ENCODE data around the gene MAP3K9.

Gene MAP3K9

GRCh38 chr14:70821584-70822529, 12.5 kb upstream of the MAP3K9 start:
- peak; percentile 11 to 54 for DNase-seq (ENCODE audit: low read depth in 1 of 2, low spot score in 1 of 2)

- no peak for DNase-seq (ENCODE audit: low read depth in 1 of 2, low spot score in 1 of 2)
These were observed 7.2 kb upstream of the MAP3K9 start for GRCh38 chr14:70816525-70816924.

GRCh38 chr14:70814466-70814865, 5.2 kb upstream of the MAP3K9 start:
- no peak for DNase-seq (ENCODE audit: low read depth in 1 of 2, low spot score in 1 of 2)

- no peak for DNase-seq (ENCODE audit: low read depth in 1 of 2, low spot score in 1 of 2)
These were observed 3.0 kb upstream of the MAP3K9 start for GRCh38 chr14:70812124-70812818.

GRCh38 chr14:70811578-70811977, 2.3 kb upstream of the MAP3K9 start:
- DNase-seq (ENCODE audit: low read depth in 1 of 2, low spot score in 1 of 2), result no peak

- DNase-seq (ENCODE audit: low read depth in 1 of 2, low spot score in 1 of 2), result no peak
These were observed 1.7 kb upstream of the MAP3K9 start for GRCh38 chr14:70811050-70811449.

GRCh38 chr14:70810621-70811020, 1.3 kb upstream of the MAP3K9 start:
- no peak for DNase-seq (ENCODE audit: low read depth in 1 of 2, low spot score in 1 of 2)

GRCh38 chr14:70808416-70809224, 693 bp downstream of the MAP3K9 start:
- peak in 1 of 2 donors; percentile 23 for DNase-seq (ENCODE audit: low read depth in 1 of 2, low spot score in 1 of 2)

GRCh38 chr14:70807898-70808415, 1.4 kb downstream of the MAP3K9 start:
- peak; percentile 21 to 39 for DNase-seq (ENCODE audit: low read depth in 1 of 2, low spot score in 1 of 2)

GRCh38 chr14:70804556-70805162, 4.7 kb downstream of the MAP3K9 start:
- DNase-seq (ENCODE audit: low read depth in 1 of 2, low spot score in 1 of 2), result no peak

- DNase-seq (ENCODE audit: low read depth in 1 of 2, low spot score in 1 of 2), result no peak
These were observed 5.7 kb downstream of the MAP3K9 start for GRCh38 chr14:70803321-70804310.

- DNase-seq (ENCODE audit: low read depth in 1 of 2, low spot score in 1 of 2), result no peak
These were observed 6.9 kb downstream of the MAP3K9 start for GRCh38 chr14:70802379-70802778.

- no peak for DNase-seq (ENCODE audit: low read depth in 1 of 2, low spot score in 1 of 2)
These were observed 7.5 kb downstream of the MAP3K9 start for GRCh38 chr14:70801836-70802235.

- DNase-seq (ENCODE audit: low read depth in 1 of 2, low spot score in 1 of 2), result no peak
These were observed 12.8 kb downstream of the MAP3K9 start for GRCh38 chr14:70796551-70796950.

GRCh38 chr14:70794294-70794693, 15.0 kb downstream of the MAP3K9 start:
- no peak for DNase-seq (ENCODE audit: low read depth in 1 of 2, low spot score in 1 of 2)

- no peak for DNase-seq (ENCODE audit: low read depth in 1 of 2, low spot score in 1 of 2)
These were observed 15.7 kb downstream of the MAP3K9 start for GRCh38 chr14:70793637-70794036.

GRCh38 chr14:70792939-70793338, 16.4 kb downstream of the MAP3K9 start:
- no peak for DNase-seq (ENCODE audit: low read depth in 1 of 2, low spot score in 1 of 2)

GRCh38 chr14:70791971-70792370, 17.3 kb downstream of the MAP3K9 start:
- DNase-seq (ENCODE audit: low read depth in 1 of 2, low spot score in 1 of 2), result no peak

GRCh38 chr14:70789961-70790360, 19.4 kb downstream of the MAP3K9 start:
- no peak for DNase-seq (ENCODE audit: low read depth in 1 of 2, low spot score in 1 of 2)

- no peak for DNase-seq (ENCODE audit: low read depth in 1 of 2, low spot score in 1 of 2)
These were observed 20.0 kb downstream of the MAP3K9 start for GRCh38 chr14:70789361-70789760.
